H1 (cell line): ENCODE data around the gene ZFHX2. TPM values are rescaled to one million over a fixed set of nuclear protein-coding genes. Genes with fewer than 3 reads are reported as not detected.

Source experiments
- BCL11A ChIP-seq, 2 experiments: IDR thresholded peaks; one replicate each; pipeline ENCODE4 v1.6.1; 2011; ENCODE audit warnings: low read depth in 2 of 2, low read length in 2 of 2, mild to moderate bottlenecking in 2 of 2
- EGR1 ChIP-seq: IDR thresholded peaks from 2 replicates; pipeline ENCODE4 v1.6.1; 2011; ENCODE audit warnings: low read depth, low read length, borderline replicate concordance
- HDAC2 ChIP-seq, 2 experiments: fragments of 300-600 bp in 1 of 2; sonication (generic) in 1 of 2; IDR thresholded peaks; 2 replicates each; pipeline ENCODE4 v1.6.1; 2011 to 2012; ENCODE audit warnings: low read depth in 2 of 2, low read length in 2 of 2, mild to moderate bottlenecking in 2 of 2, moderate library complexity in 2 of 2, borderline replicate concordance in 1 of 2, inconsistent platforms in 1 of 2
- JUN ChIP-seq: IDR thresholded peaks from 2 replicates; pipeline ENCODE4 v1.6.1; 2011; ENCODE audit warnings: low read depth, mild to moderate bottlenecking, improper control_type of control experiment, low read length
- NANOG ChIP-seq: IDR thresholded peaks from 2 replicates; pipeline ENCODE4 v1.6.1; 2011; ENCODE audit warnings: low read length, low read depth, mild to moderate bottlenecking, inconsistent platforms; ENCODE audit not compliant: insufficient read depth, poor library complexity, severe bottlenecking
- SAP30 ChIP-seq: fragments of 300-600 bp; sonication (generic); IDR thresholded peaks from 2 replicates; pipeline ENCODE4 v1.7.1; 2012; ENCODE audit warnings: low read length, moderate library complexity, mild to moderate bottlenecking, inconsistent platforms; ENCODE audit not compliant: insufficient read depth, insufficient replicate concordance
- SIX5 ChIP-seq: IDR thresholded peaks from 2 replicates; pipeline ENCODE4 v1.6.1; 2011; ENCODE audit warnings: mild to moderate bottlenecking, low read depth, low read length
- ZNF274 ChIP-seq: IDR thresholded peaks from 2 replicates; pipeline ENCODE4 v1.7.0; 2012; ENCODE audit warnings: low read length, borderline replicate concordance; ENCODE audit errors: extremely low read depth
- polyA plus RNA-seq, 7 experiments: library from polyadenylated mRNA; depleted of rRNA in 3 of 7; stranded (reverse) in 5 of 7; unstranded in 2 of 7; fragments of >200 nt in 5 of 7; fragments of 200-250 nt in 2 of 7; gene quantifications; 1 replicate in 5 of 7; 2 replicates in 1 of 7; 4 replicates in 1 of 7; pipeline versions ENCODE4 v1.2.1 to v1.2.3, GENCODE V29; 2011 to 2013; ENCODE audit warnings: missing spikeins in 2 of 7, mixed read lengths in 2 of 7
- total RNA-seq: library from RNA; stranded (reverse); fragmentation: NEBNext Ultra II Directional; extraction: Animal tissue kit (Norgen Biotek cat#: 25700); gene quantifications from 2 replicates; pipeline ENCODE4 v1.2.1, GENCODE V29; 2021

The ZFHX2 gene
- total and polyA plus RNA-seq, 2 of the 8 experiments (the other 6 are each of a cell fraction or from before 2014, with no cell fraction given): 2.7 to 27.0 TPM

- TF ChIP-seq ZNF274 (no peak), SAP30 (no peak), NANOG (no peak), EGR1 (no peak), HDAC2 (IDR thresholded peaks at IDR 0.05; ENCODE audit: borderline replicate concordance in 1 of 2, low read depth in 2 of 2, low read length in 2 of 2) (no peak), JUN (no peak), SIX5 (no peak), BCL11A (IDR thresholded peaks at IDR 0.05; ENCODE audit: low read depth in 2 of 2, low read length in 2 of 2) (no peak)
These were observed 9.3 kb downstream of the ZFHX2 start (continued) for GRCh38 chr14:23542261-23542660.
